AG09319 (cell line): ENCODE measurements around the gene APOA1.

Source experiments
- DNase-seq: peaks from one replicate; pipeline ENCODE4 v3.0.0-alpha.2; 2010; ENCODE audit warnings: low read depth; ENCODE audit errors: extremely low read depth
- CTCF ChIP-seq: IDR thresholded peaks from 2 replicates; pipeline ENCODE4 v1.5.1; 2011; ENCODE audit warnings: low read depth, mild to moderate bottlenecking, inconsistent platforms, low read length, moderate library complexity

Gene APOA1

DNA sequence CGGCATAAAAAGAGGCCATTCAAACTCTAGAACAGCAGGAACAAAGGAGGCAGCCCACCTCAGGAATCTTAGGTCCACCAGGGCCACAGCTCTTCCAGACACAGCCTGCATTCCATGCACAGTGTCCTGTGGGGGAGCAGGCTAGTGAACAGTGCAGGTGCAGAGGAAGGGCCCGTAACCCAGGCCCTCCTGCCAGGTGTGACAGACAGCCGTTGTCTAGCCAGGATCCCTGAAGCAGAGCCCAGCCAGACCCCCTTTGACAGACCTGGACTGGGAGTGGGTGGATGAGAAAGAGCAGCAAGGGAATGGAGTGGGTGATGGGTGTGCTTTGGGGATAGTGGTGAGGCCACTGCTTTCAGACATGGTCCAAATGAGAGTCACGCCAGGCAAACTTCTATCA lies 48.4 kb downstream of the APOA1 start:
- no peak for TF ChIP-seq CTCF
- no peak for DNase-seq

- TF ChIP-seq CTCF, result no peak
- DNase-seq, result no peak
Observed at GRCh38 chr11:116788534-116788933, 48.9 kb downstream of the APOA1 start.

- peak; percentile 19 for DNase-seq
Observed at GRCh38 chr11:116787786-116788486, 49.5 kb downstream of the APOA1 start, which contains the start of gene ZPR1. TSS of gene ZPR1 (minus strand) at chr11:116788023. CDS start at chr11:116787990, 33 bp downstream.

DNA sequence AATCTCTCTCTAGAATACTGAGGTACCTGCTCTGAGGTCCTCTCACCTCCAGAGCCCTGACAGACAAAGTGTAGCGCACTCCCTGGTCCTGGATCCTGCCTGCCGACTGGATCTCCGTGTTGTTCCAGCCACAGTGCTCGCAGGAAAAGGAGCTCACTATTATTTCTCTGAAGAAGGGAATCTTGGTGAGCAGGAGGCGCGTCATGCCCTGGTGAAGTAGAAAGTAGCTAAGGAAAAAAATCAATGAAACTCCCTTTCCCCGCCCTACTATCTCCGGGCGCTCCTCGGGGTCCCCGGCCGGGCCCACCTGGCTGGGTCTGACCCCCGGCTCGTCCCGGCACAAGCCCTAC lies 50.0 kb downstream of the APOA1 start:
- no peak for DNase-seq
- no peak for TF ChIP-seq CTCF

More at GRCh38 chr11:116787786-116788486, 49.5 kb downstream of the APOA1 start, which contains the start of gene ZPR1:
- TF ChIP-seq CTCF, result no peak

DNA sequence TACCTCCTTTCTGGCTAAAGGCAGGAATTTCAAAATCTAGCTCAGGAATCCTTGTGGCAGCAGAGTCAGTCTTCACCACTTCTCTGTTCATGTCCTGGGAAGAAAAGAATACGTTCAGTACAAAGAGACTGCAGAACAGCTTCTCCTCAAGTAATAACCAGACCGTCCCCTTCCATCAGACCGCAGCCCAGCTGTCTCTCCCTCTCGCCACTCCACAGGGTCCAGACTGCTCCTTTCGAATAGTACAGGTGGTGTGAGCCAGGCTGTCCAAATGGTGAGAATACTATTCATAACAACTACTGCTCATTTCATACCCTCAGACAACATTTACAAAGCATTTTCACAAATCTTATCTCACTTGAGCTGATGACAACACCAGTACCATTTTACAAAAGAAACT lies 50.5 kb downstream of the APOA1 start:
- TF ChIP-seq CTCF, result no peak
- DNase-seq, result no peak

DNA sequence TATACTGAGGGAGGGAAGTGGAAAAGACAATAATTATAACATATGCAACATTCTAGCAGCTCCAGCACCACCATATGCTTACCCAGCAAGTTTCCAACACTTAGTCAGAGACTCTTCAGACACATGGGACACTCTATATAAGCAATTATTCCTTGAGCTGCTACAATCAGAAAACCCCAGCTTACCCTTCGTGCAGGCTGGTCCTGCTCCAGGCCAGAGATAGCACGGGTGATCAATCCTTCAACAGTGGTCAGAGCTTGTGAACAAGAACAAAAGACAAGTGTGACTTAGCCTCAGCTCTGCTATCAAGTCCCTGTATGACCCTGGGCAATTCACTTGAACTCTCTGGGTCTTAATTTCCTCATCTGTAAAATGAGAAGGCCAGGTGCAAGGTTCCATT lies 51.1 kb downstream of the APOA1 start:
- no peak for TF ChIP-seq CTCF
- DNase-seq, result no peak
